GM19238 (cell line): ENCODE results near the gene MACROD1.

Source experiments
- DNase-seq: peaks from one replicate; pipeline ENCODE4 v3.0.0; 2011; ENCODE audit warnings: low spot score; ENCODE audit not compliant: insufficient read length

MACROD1 gene

GRCh38 chr11:64131683-64132190, 34.2 kb downstream of the MACROD1 start:
- DNase-seq: no peak

GRCh38 chr11:64130618-64131017, 35.3 kb downstream of the MACROD1 start:
- no peak for DNase-seq

- no peak for DNase-seq
Measured at GRCh38 chr11:64129403-64129802, 36.5 kb downstream of the MACROD1 start.

GRCh38 chr11:64128255-64129006, 37.5 kb downstream of the MACROD1 start:
- DNase-seq: no peak

- DNase-seq: no peak
Measured at GRCh38 chr11:64127267-64128072, 38.4 kb downstream of the MACROD1 start.

- DNase-seq: no peak
Measured at GRCh38 chr11:64126796-64127195, 39.1 kb downstream of the MACROD1 start.

GRCh38 chr11:64126371-64126770, 39.5 kb downstream of the MACROD1 start:
- no peak for DNase-seq

GRCh38 chr11:64125676-64126075, 40.2 kb downstream of the MACROD1 start:
- no peak for DNase-seq

- no peak for DNase-seq
Measured at GRCh38 chr11:64124147-64124546, 41.8 kb downstream of the MACROD1 start.

GRCh38 chr11:64123679-64124078, 42.2 kb downstream of the MACROD1 start:
- no peak for DNase-seq

- DNase-seq: no peak
Measured at GRCh38 chr11:64122411-64123410, 43.2 kb downstream of the MACROD1 start.

GRCh38 chr11:64121663-64122410, 44.1 kb downstream of the MACROD1 start:
- no peak for DNase-seq

- DNase-seq: no peak
Measured at GRCh38 chr11:64120951-64121569, 44.9 kb downstream of the MACROD1 start.

- no peak for DNase-seq
Measured at GRCh38 chr11:64119700-64120099, 46.2 kb downstream of the MACROD1 start.

GRCh38 chr11:64118876-64119665, 46.8 kb downstream of the MACROD1 start:
- no peak for DNase-seq

GRCh38 chr11:64117763-64118459, 48.0 kb downstream of the MACROD1 start:
- DNase-seq: no peak

- DNase-seq: no peak
Measured at GRCh38 chr11:64115531-64116522, 50.1 kb downstream of the MACROD1 start.
